PC-9 (cell line): ENCODE measurements around the gene HCFC2. TPM values are rescaled to one million over a fixed set of nuclear protein-coding genes. Genes with fewer than 3 reads are reported as not detected.

Experiments used
- BruUV-seq: library from RNA; stranded (reverse); fragments of 400-500 nt; replicated peaks from 2 replicates; lab custom pipeline; 2021; lab: Mats Ljungman, UMichigan
- CTCF ChIA-PET: fragments of 300-600 bp; sonication (Branson Sonifier 250); formaldehyde crosslinking; loops from one replicate; lab custom pipeline; 2022; ENCODE audit warnings: antibody characterized with exemption; lab: Charles Lee
- POLR2A ChIA-PET: fragments of 300-600 bp; sonication (Branson Sonifier 250); formaldehyde crosslinking; loops from one replicate; lab custom pipeline; 2022; ENCODE audit warnings: antibody characterized with exemption; ENCODE audit not compliant: unreplicated experiment; lab: Charles Lee
- DNase-seq, 2 experiments: peaks; one replicate each; pipeline versions ENCODE4 v3.0.0 to v3.0.0-alpha.2; 2015 to 2022; ENCODE audit warnings: mixed read lengths in 1 of 2
- H2AFZ ChIP-seq: fragments of 200-600 bp; sonication (generic); 2 replicates; pipeline ENCODE4 v1.8.1; 2017; ENCODE audit warnings: antibody characterized with exemption
- H3F3A ChIP-seq: fragments of 200-600 bp; sonication (generic); 2 replicates; pipeline ENCODE4 v1.8.1; 2017; ENCODE audit warnings: antibody characterized with exemption, mild to moderate bottlenecking, low read depth; ENCODE audit not compliant: insufficient read depth
- H3K27ac ChIP-seq: fragments of 200-600 bp; sonication (generic); 2 replicates; pipeline ENCODE4 v1.6.1; 2016; ENCODE audit warnings: mixed run types
- H3K27me3 ChIP-seq: fragments of 200-600 bp; sonication (generic); 2 replicates; pipeline ENCODE4 v1.6.1; 2016; ENCODE audit warnings: low read depth, mixed run types; ENCODE audit not compliant: insufficient read depth
- H3K36me3 ChIP-seq: fragments of 200-600 bp; sonication (generic); 2 replicates; pipeline ENCODE4 v1.6.1; 2016; ENCODE audit warnings: low read depth, mixed run types
- H3K4me1 ChIP-seq: fragments of 200-600 bp; sonication (generic); replicated peaks from 2 replicates; pipeline ENCODE4 v1.6.1; 2016; ENCODE audit warnings: mixed run types; ENCODE audit not compliant: insufficient read depth
- H3K4me2 ChIP-seq: fragments of 200-600 bp; sonication (generic); 2 replicates; pipeline ENCODE4 v1.6.1; 2017; ENCODE audit warnings: mixed run types
- H3K4me3 ChIP-seq: fragments of 200-600 bp; sonication (generic); 2 replicates; pipeline ENCODE4 v1.6.1; 2016; ENCODE audit warnings: mixed run types
- H3K79me2 ChIP-seq: fragments of 200-600 bp; sonication (generic); 2 replicates; pipeline ENCODE4 v1.6.1; 2017; ENCODE audit warnings: low read depth, mixed run types
- H3K9me2 ChIP-seq: fragments of 200-600 bp; sonication (generic); 2 replicates; pipeline ENCODE4 v1.8.1; 2017; ENCODE audit warnings: mild to moderate bottlenecking; ENCODE audit not compliant: insufficient read depth
- H3K9me3 ChIP-seq: fragments of 200-600 bp; sonication (generic); 2 replicates; pipeline ENCODE4 v1.8.1; 2016; ENCODE audit warnings: low read depth; ENCODE audit not compliant: insufficient read depth
- H4K20me1 ChIP-seq: fragments of 200-600 bp; sonication (generic); 2 replicates; pipeline ENCODE4 v1.8.1; 2017; ENCODE audit not compliant: insufficient read depth
- CTCF ChIP-seq: fragments of 200-600 bp; sonication (generic); conservative IDR thresholded peaks from 2 replicates; pipeline ENCODE4 v1.6.1; 2017; ENCODE audit warnings: mixed run types, antibody characterized with exemption, mild to moderate bottlenecking, moderate library complexity
- EZH2 ChIP-seq: fragments of 200-600 bp; sonication (generic); IDR thresholded peaks from 2 replicates; pipeline ENCODE4 v1.8.0; 2017; ENCODE audit warnings: antibody characterized with exemption, low read depth
- intact Hi-C: fragments of 100-400 bp; cut with micrococcal nuclease; formaldehyde crosslinking; loops from one replicate; pipeline ENCODE4 v1.10.0; 2022; ENCODE audit not compliant: unreplicated experiment
- total RNA-seq: library from RNA; stranded (reverse); gene quantifications from 2 replicates; pipeline ENCODE4 v1.2.3, GENCODE V29; 2021

The HCFC2 gene
- total RNA-seq, 1 experiment from 2014 or later: 2.4 TPM

GRCh38 chr12:104048162-104048561 is 16.2 kb upstream of the HCFC2 start:
- Histone ChIP-seq H3K4me2 (no peak overlapping the region), H4K20me1 (no peaks in the 10 kb centered on the region), H3K9me3 (no peaks in the 10 kb centered on the region), H3K4me3 (no peak overlapping the region), H3K79me2 (no peaks in the 10 kb centered on the region), H3K27ac (no peak overlapping the region), H3K4me1 (peaks cover 14% of the 10 kb centered on the region; the same call in 1 of the 2 replicates), H3K9me2 (no peaks in the 10 kb centered on the region), H3K27me3 (peaks cover 6% of the 10 kb centered on the region; the same call in 1 of the 2 replicates), H3F3A (peaks cover 5% of the 10 kb centered on the region; the same call in 1 of the 2 replicates), H3K36me3 (no peaks in the 10 kb centered on the region), H2AFZ (no peak overlapping the region)
- no peak for TF ChIP-seq EZH2
- TF ChIP-seq CTCF: no peak
- POLR2A ChIA-PET: no interaction called here
- CTCF ChIA-PET: no interaction called here
- BruUV-seq: no TSS peak
- no peak for DNase-seq
- intact Hi-C loops: no loop called here

GRCh38 chr12:104048811-104049210 is 15.5 kb upstream of the HCFC2 start:
- Histone ChIP-seq H3K4me3 (no peak overlapping the region; the same call in 1 of the 2 replicates), H2AFZ (peak overlapping the region; percentile 67; the same call in 1 of the 2 replicates), H3K27me3 (peaks cover 6% of the 10 kb centered on the region; the same call in 1 of the 2 replicates), H3K4me2 (peak overlapping the region; percentile 74), H3K9me3 (no peaks in the 10 kb centered on the region), H3K79me2 (no peaks in the 10 kb centered on the region), H3K36me3 (no peaks in the 10 kb centered on the region), H3K9me2 (no peaks in the 10 kb centered on the region), H3K27ac (no peak overlapping the region), H4K20me1 (no peaks in the 10 kb centered on the region), H3K4me1 (peaks cover 14% of the 10 kb centered on the region; the same call in 1 of the 2 replicates), H3F3A (peaks cover 5% of the 10 kb centered on the region; the same call in 1 of the 2 replicates)
- no TSS peak for BruUV-seq
- CTCF ChIA-PET: no interaction called here
- TF ChIP-seq CTCF (no peak), EZH2 (no peak)
- DNase-seq: no peak
- intact Hi-C loops: no loop called here
- POLR2A ChIA-PET: no interaction called here

- no TSS peak for BruUV-seq
- CTCF ChIA-PET: no interaction called here
Measured at GRCh38 chr12:104049278-104049902, 14.9 kb upstream of the HCFC2 start.

More at GRCh38 chr12:104049278-104049902, 14.9 kb upstream of the HCFC2 start:
- POLR2A ChIA-PET: no interaction called here
- peaks cover 14% of the 10 kb centered on the region; the same call in 1 of the 2 replicates for H3K4me1 ChIP-seq
- peak overlapping the region; percentile 67; the same call in 1 of the 2 replicates for H2AFZ ChIP-seq
- no peaks in the 10 kb centered on the region for H4K20me1 ChIP-seq
- TF ChIP-seq EZH2 (no peak), CTCF (no peak)
- no peaks in the 10 kb centered on the region for H3K9me3 ChIP-seq
- intact Hi-C loops: no loop called here
- peak overlapping the region; percentile 74 for H3K4me2 ChIP-seq
- no peaks in the 10 kb centered on the region for H3K36me3 ChIP-seq
- no peaks in the 10 kb centered on the region for H3K79me2 ChIP-seq
- peaks cover 5% of the 10 kb centered on the region; the same call in 1 of the 2 replicates for H3F3A ChIP-seq
- H3K9me2 ChIP-seq: no peaks in the 10 kb centered on the region
- H3K27ac ChIP-seq: no peak overlapping the region
- peak overlapping the region; percentile 48 for H3K4me3 ChIP-seq
- peaks cover 6% of the 10 kb centered on the region; the same call in 1 of the 2 replicates for H3K27me3 ChIP-seq
- peak; percentile 9 to 34 for DNase-seq
